ENCODE results near the gene ATG16L1.

DNA sequence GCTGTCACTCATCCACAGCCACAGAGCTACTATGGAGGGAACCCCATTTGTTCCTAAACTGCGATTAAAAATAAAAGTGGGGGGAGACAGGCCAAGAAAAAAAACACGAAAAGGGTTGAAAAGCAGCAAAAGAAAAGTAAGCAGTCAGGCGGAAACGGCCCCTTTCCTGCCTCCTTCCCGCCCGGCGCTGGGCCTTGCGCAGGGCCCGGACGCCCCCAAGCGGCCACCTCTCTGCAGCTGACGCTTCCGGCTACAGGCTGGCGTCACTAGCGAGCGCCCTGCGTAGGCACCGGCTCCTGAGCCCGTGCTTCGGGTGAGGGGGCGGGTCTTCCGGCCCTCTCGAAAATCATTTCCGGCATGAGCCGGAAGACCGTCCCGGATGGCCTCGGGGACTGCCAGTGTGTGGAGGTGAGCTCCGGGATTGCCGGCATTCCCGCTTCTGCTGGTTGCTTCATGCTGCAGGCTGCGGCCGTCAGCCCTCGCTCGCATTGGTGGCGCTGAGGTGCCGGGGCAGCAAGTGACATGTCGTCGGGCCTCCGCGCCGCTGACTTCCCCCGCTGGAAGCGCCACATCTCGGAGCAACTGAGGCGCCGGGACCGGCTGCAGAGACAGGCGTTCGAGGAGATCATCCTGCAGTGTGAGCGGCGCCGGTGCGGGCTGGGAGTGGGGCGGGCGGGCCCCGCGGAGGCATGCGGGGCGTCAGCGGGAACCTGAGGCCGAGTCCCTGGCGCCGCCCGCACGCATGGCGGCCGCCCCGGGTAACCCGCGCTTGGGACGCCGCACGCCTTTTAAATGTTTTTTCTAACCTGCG, at the start of gene ATG16L1:
- TF ChIP-seq, protein P1, sequence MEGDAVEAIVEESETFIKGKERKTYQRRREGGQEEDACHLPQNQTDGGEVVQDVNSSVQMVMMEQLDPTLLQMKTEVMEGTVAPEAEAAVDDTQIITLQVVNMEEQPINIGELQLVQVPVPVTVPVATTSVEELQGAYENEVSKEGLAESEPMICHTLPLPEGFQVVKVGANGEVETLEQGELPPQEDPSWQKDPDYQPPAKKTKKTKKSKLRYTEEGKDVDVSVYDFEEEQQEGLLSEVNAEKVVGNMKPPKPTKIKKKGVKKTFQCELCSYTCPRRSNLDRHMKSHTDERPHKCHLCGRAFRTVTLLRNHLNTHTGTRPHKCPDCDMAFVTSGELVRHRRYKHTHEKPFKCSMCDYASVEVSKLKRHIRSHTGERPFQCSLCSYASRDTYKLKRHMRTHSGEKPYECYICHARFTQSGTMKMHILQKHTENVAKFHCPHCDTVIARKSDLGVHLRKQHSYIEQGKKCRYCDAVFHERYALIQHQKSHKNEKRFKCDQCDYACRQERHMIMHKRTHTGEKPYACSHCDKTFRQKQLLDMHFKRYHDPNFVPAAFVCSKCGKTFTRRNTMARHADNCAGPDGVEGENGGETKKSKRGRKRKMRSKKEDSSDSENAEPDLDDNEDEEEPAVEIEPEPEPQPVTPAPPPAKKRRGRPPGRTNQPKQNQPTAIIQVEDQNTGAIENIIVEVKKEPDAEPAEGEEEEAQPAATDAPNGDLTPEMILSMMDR (IDR thresholded peaks at IDR 0.05) = peak in 1 of 3 donors; percentile 35
- TF ChIP-seq POLR2A (IDR thresholded peaks at IDR 0.05) = no peak
